Measurements from ENCODE around the gene CLN5. TPM values are rescaled to one million over a fixed set of nuclear protein-coding genes. Genes with fewer than 3 reads are reported as not detected.

CLN5 gene
- polyA plus RNA-seq, 4 donors = 4.0 to 39.8 (median 11.6) TPM

DNA sequence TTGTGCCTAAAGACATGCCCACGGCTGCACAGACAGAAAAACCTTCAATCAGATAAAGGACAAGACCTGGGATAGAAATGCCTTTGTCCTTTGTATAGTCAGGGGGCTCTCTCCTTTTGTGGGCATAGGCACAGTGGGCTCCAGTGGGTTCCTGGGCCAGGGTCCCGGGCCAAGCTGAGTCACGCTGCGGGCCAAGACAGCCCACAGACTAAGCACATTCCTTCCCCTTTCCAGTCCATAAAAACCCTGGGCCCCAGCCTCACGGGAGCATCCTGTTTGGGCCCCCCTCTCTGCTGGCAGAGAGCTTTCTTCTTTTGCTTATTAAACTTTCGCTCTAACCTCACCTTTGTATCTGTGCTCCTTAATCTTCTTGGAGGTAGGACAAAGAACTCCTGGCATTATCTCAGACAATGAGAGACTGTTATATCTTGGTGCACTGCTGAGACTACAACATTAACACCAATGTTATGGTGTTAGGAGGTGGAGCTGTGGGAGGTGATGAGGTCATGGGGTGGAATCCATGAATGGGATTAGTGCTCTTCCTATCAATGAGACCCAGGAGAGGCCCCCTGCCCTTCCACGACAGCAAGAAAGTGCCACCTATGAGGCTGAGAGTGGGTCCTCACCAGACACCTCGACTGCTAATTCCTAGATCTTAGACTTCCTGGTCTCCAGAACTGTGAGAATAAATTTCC, 55.9 kb downstream of the CLN5 start:
- H3K36me3 ChIP-seq (ENCODE audit: control insufficient read depth in 3 of 3, insufficient read depth in 2 of 3, low read depth in 1 of 3, low read length in 3 of 3) = peaks cover 7 to 25% (median 9%) of the 10 kb centered on the region in 3 donors
- H3K4me3 ChIP-seq (ENCODE audit: low read depth in 1 of 3, low read length in 3 of 3) = no peak overlapping the region
- FAIRE-seq (no peak), DNase-seq (no peak)
- H3K9me3 ChIP-seq (ENCODE audit: control insufficient read depth in 2 of 2, insufficient read depth in 1 of 2, low read depth in 1 of 2, low read length in 1 of 2) = no peaks in the 10 kb centered on the region
- H3K27me3 ChIP-seq (ENCODE audit: control insufficient read depth in 3 of 3, insufficient read depth in 3 of 3, low read length in 3 of 3) = no peaks in the 10 kb centered on the region
- WGBS, 3 donors = 96 to 98% (median 97%) methylated on average over 8 of the region's 8 CpGs
- no peaks in the 10 kb centered on the region for H3K4me1 ChIP-seq (ENCODE audit: control insufficient read depth in 3 of 3, insufficient read depth in 2 of 3, low read depth in 1 of 3, low read length in 2 of 3)
- no peak overlapping the region for H3K27ac ChIP-seq (ENCODE audit: low read depth in 1 of 3, low read length in 2 of 3)

DNA sequence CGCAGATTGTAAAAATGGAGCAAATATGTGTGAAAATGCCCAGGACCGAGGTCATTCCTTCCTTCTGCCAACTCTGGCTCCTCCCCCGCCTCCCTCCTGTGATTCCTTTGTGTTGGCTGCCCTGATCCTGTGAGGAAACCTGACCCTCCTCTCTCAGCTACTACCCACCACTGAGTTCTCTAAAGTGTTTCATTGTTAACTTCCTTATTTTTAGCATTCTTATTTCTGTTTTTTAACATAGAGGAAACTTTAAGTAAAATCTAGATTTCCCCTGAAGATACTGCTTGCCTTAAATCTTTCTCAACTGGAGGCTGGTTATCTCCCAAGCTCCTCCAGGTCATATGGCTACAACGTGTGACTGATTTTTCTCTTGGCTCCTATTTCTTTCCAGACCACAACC, 56.8 kb downstream of the CLN5 start:
- H3K4me1 ChIP-seq (ENCODE audit: control insufficient read depth in 3 of 3, insufficient read depth in 2 of 3, low read depth in 1 of 3, low read length in 2 of 3) = no peaks in the 10 kb centered on the region
- no peak for FAIRE-seq
- WGBS, 3 donors = 77 to 93% (median 91%) methylated on average over 4 of the region's 4 CpGs
- no peaks in the 10 kb centered on the region for H3K9me3 ChIP-seq (ENCODE audit: control insufficient read depth in 2 of 2, insufficient read depth in 1 of 2, low read depth in 1 of 2, low read length in 1 of 2)
- no peak overlapping the region for H3K4me3 ChIP-seq (ENCODE audit: low read depth in 1 of 3, low read length in 3 of 3)
- no peaks in the 10 kb centered on the region for H3K27me3 ChIP-seq (ENCODE audit: control insufficient read depth in 3 of 3, insufficient read depth in 3 of 3, low read length in 3 of 3)
- H3K36me3 ChIP-seq (ENCODE audit: control insufficient read depth in 3 of 3, insufficient read depth in 2 of 3, low read depth in 1 of 3, low read length in 3 of 3) = peaks cover 7 to 27% (median 9%) of the 10 kb centered on the region in 3 donors
- DNase-seq = no peak
- H3K27ac ChIP-seq (ENCODE audit: low read depth in 1 of 3, low read length in 2 of 3) = no peak overlapping the region

DNA sequence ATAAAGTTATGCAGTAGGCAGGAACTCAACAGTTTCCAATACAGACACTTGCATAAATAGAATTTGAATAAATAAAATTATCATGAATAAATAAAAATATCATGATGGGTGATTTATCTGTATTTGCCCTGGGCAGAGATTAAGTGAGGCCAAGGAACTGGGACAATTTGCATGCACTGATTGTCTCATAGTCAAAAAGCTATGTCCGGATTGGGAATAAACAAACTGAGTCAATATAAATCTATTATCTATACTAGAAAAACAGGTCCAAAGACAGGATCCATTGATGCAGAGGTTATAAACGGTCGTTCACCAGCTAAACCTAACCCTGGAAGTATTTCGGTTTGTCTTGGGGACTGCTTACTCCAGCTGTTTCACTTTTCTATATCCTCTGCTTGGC, 61.3 kb downstream of the CLN5 start:
- Histone ChIP-seq H3K4me1 (ENCODE audit: control insufficient read depth in 3 of 3, insufficient read depth in 2 of 3, low read depth in 1 of 3, low read length in 2 of 3) (no peaks in the 10 kb centered on the region), H3K36me3 (ENCODE audit: control insufficient read depth in 3 of 3, insufficient read depth in 2 of 3, low read depth in 1 of 3, low read length in 3 of 3) (peaks cover 16 to 28% (median 17%) of the 10 kb centered on the region in 3 donors), H3K27me3 (ENCODE audit: control insufficient read depth in 3 of 3, insufficient read depth in 3 of 3, low read length in 3 of 3) (no peaks in the 10 kb centered on the region), H3K4me3 (ENCODE audit: low read depth in 1 of 3, low read length in 3 of 3) (no peak overlapping the region), H3K27ac (ENCODE audit: low read depth in 1 of 3, low read length in 2 of 3) (no peak overlapping the region), H3K9me3 (ENCODE audit: control insufficient read depth in 2 of 2, insufficient read depth in 1 of 2, low read depth in 1 of 2, low read length in 1 of 2) (no peaks in the 10 kb centered on the region)
- WGBS, 3 donors = 83 to 91% (median 86%) methylated on average over 4 of the region's 4 CpGs
- FAIRE-seq (no peak), DNase-seq (no peak)

Other genes with a start within 250 kb of the CLN5 start
- gene KCTD12, start 105.7 kb upstream of the CLN5 start, polyA plus RNA-seq = 10 to 100 TPM in 2 of 4 donors, 1 to 10 TPM in 2; 2.5 to 42.9 (median 24.2) TPM
- not detected for gene ACOD1, start 43.6 kb upstream of the CLN5 start, polyA plus RNA-seq
- 10 to 100 TPM; 20.6 to 43.1 (median 30.7) TPM for gene FBXL3, start 35.1 kb downstream of the CLN5 start, polyA plus RNA-seq

All from small intestine (tissue), 7 donors.